Frontal cortex (tissue), 4 donors: ENCODE results near the gene DNAJB9. TPM values are rescaled to one million over a fixed set of nuclear protein-coding genes. Genes with fewer than 3 reads are reported as not detected.
"Not testable (repeated sequence)": the region's sequence is repeated elsewhere in the genome, so short reads cannot be mapped to it uniquely, and the experiment has no call there.

Experiments used
- DNase-seq, 2 donors: peaks; one replicate each; pipeline ENCODE4 v3.0.0; 2012; ENCODE audit warnings: low spot score in 2 of 2
- FAIRE-seq: peaks from 2 replicates; lab custom pipeline; 2012; peaks lifted over from hg19 to GRCh38; lab: Jason Lieb, UNC
- total RNA-seq: library from RNA; depleted of rRNA; stranded (reverse); fragments of >200 nt; gene quantifications from one replicate; pipeline ENCODE4 v1.2.3, GENCODE V29; 2014
- donor health status: control.
- donor health status: control.
- donor health status: control.

Gene DNAJB9
- 66.4 TPM for total RNA-seq

DNA sequence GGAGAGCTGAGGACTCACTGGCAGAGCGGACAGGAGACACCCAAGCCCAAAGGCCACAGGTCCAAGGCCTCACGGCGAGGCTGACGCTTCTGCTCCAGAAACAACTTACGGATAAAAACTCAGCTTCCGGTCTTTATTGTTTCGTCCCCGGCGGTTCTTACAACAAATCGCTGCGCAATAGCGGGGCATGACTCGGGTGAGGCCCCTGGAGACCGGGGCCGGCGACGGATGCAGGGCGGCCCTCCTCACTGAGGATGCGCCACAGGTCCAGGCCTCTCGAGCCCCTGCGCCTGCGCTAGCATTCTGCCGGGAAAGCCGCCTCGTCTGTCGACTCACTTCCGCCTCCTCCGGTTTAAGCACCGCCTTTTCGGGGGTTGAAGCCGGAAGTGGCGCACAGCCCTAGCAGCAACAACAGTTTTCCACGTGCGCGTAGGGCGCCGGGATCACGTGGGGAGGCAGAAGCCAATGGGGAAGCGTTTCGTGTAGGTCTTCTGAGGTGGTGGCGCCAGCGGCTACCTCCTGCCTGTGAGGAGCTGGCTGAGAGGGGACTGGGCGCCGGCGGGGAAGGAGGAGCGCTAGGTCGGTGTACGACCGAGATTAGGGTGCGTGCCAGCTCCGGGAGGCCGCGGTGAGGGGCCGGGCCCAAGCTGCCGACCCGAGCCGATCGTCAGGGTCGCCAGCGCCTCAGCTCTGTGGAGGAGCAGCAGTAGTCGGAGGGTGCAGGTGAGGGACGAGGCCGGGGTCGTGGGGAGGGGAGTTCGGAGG, at the start of gene DNAJB9, which contains the start of gene THAP5:
Gene DNAJB9, plus strand, starts transcription at position 494 of the 765 bp plus-strand sequence. CDS start 1,853 bp downstream, outside the sequence.
Gene THAP5, minus strand, starts transcription at position 326 of the 765 bp plus-strand sequence. Its CDS starts 137 bp downstream, at position 189.
- peak; percentile 76 for FAIRE-seq

DNA sequence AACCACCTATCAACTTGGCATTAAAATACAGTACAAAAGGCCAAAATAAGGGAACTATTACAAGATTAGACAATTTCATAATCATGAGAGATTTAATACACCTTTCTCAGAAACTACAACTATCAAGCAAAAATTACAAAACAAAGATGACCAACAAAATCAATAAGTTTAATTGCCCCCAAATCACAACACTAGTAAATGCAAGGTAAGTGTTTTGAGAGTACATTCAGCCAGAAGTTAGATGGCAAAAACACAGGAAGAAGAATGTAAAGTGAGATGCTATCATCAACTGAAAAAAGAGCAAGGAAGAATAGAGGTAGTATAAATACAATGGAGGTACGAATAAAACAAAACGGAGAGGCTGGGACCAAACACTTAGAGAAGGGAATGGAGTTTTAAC, 46.9 kb upstream of the DNAJB9 start:
- FAIRE-seq (no peak), DNase-seq (no peak)

More for the DNA sequence above, at the start of gene DNAJB9, which contains the start of gene THAP5:
- DNase-seq, result peak; percentile 92 to 96

DNA sequence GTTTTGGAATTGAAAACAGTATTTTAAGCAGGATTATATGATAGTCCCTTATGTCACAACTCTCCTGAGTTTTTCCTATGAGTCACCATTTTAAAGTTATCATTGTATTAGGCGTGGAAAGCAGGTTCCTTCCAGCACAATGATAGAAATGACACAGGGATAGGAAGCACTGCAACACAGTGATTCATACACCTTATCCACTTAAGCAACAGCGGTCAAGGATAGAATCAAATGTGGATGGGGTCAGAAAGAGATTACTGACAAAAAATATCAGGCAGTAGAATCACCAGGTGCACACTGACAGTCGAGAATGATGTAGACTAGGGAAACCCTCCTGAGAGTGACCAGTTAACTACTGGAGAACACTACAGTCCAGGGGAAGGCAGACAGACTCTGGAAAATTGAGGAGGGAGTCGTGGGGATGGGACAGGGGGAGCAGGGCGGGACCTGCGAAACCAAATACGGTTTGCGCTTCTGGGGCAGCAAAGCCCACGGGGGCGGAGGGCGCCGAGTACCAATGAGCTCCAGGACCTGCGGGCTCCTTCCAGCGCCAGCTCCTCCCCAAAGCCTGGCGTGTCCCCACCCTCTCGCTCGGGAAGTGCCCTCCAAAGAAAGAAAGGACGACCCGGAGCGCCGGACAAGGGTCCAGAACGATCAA, 44.2 kb upstream of the DNAJB9 start:
- FAIRE-seq, result no peak

DNA sequence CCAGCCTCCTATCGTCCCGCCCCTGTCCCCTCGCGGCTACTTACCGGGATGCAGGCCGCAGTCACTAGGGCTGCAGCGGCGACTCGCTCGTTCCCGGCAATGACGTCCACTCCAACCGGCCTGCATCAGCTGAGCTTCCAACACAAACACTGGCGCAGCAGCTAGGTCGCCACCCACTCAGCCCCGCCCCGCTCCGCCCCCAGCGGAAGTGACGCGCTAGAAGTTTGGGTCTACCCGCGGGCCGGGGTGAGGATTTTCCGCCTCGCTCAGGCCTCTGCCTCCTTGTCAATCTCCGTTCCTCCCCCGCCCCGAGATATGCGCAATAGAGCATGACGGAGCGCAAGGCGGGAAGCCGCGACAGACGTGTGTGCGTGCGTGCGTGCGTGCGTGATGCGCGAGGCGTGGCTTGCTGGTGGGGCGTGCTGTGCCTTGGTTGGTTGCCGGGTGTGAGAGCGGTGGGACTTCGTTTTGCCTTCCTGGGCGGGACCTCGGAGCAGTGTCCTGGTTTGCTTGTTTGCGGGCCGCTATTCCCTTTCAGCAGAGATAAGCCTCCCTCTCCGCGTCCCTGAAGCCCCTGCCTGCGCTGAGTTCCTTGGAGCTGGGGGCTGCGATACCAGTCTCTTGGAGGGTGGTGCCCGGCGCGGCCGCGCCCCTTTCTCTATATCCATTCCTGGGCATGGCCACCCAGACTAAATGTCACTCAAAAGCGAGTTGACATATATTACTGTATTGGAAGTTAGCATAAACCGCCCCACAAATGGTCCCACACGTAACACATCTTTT, 43.5 kb upstream of the DNAJB9 start, which contains the start of gene PNPLA8:
Gene PNPLA8, minus strand, starts transcription at position 151 of the 783 bp plus-strand sequence. CDS start 10,644 bp downstream, outside the sequence.
- FAIRE-seq, result peak; percentile 96
- peak; percentile 87 to 93 for DNase-seq

More for the DNA sequence above, 44.2 kb upstream of the DNAJB9 start:
- peak in 1 of 2 donors; percentile 30 for DNase-seq

DNA sequence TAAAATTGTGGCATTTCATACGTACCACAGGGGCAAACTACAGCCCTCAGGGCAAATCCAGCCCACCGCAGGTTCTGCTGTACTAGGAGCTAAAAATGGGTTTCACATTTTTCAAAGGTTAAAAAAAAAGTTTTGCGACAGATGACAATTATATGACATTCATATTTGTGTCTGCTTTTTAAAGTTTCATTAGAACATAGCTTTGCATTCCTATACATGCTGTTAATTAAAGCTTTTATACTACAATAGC, 43.0 kb upstream of the DNAJB9 start:
- no peak for FAIRE-seq

DNA sequence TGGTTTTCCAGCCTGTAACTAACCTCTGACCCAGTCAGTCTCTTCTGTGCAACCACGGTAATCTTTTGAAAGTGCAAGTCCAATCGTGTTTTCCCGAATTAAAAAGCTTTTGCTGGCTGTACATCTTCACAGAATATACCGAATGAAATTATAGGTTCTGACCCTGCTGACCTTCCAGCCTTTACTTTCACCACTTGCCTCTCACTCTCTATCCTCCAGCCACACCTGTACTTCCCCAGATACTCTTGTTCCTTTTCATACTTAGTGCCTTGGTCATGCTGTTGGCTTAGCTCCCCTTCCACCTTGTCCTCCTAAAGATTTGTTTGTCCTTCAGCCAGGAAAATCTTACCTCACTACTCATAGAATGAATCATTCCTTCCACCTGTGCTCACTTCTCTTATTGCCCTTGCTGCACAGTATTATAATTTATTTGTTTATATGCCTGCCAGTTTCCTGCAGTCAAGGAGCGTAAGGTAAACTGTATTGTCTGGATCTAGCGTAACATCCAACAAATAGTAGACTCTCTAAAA, 41.4 kb upstream of the DNAJB9 start:
- FAIRE-seq, result no peak
- no peak for DNase-seq

More for the DNA sequence above, 43.0 kb upstream of the DNAJB9 start:
- no peak for DNase-seq

DNA sequence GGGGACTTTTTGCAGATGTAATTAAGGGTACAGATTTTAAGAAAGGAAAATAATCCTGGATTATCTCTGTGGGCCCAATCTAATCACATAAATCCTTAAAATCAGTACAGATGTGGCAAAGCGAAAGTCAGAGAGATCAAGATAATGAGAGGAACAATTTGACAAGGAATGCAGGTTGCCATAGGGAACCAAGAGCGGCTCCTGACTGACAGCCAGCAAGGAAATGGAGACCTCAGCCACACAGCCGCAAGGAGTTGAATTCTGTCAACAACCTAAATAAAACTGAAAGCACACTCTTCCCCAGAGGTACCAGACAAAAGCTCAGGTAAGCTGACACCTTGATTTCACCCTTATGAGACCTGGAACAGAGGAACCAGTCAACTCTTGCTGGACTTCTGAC, 40.3 kb upstream of the DNAJB9 start:
- DNase-seq, result no peak
- FAIRE-seq, result no peak

DNA sequence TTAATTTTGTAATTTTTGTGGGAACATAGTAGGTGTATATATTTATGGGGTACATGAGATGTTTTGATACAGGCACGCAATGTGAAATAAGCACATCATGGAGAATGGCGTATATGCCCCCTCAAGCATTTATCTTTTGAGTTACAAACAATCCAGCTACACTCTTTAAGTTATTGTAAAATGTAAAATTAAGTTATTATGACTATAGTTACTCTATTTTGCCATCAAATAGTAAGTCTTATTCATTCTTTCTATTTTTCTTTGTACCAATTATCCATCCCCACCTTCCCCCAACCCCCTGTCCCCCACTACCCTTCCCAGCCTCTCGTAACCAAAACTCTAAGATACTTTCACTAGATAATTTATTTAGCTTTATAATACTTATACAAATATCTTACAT, 36.0 kb upstream of the DNAJB9 start:
- DNase-seq (no peak), FAIRE-seq (no peak)

DNA sequence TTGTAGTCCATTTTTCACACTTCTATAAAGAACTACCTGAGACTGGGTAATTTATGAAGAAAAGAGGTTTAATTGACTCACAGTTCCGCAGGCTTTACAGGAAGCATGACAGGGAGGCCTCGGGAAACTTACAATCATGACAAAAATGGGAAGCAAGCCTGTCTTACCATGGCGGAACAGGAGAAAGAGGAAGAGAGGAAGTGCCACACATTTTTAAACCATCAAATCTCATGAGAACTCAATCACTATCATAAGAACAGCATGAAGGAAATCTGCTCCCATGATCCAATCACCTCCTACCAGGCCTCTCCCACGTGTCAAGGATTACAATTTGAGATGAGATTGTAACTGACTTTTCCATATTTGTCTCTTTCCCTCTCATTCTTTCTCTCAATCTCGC, 34.4 kb upstream of the DNAJB9 start:
- FAIRE-seq (no peak), DNase-seq (no peak)

DNA sequence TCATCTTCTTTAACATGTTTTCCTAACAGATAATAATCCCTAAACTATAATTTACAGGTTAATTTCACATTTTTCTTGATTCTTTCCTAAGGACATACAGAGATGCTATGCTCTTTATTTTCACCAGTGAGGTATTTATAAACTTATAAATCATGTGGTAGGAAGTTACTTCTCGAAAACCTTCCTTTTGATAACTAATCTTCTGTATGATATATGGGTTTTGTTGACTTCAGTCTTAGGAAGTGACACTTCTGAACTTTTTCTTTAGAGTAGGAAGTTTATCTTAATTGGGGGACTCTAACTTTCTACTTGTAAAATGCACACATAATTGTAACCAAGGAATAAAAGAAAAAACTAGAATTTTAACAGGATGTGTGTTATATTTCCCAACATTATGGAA, 33.9 kb upstream of the DNAJB9 start:
- FAIRE-seq (no peak), DNase-seq (no peak)

DNA sequence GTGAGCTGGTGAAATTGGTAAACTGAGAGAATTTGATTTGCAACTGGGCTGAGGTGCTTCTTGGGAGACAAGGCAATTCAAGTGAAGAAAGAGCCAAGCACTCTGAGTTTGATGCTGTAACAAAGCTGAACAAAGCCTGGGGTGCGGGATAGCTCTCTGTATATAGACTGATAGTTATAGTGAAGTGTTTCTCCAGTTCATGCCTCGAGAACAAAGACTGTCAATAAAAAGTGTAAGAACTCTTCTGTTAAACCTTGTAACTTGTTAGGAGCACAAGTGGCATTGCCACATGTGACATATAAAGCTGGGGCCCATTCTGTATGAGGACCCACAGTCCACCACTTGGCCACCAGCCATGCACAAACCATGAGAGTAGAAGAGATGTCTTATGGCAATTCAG, 32.4 kb upstream of the DNAJB9 start:
- FAIRE-seq (no peak), DNase-seq (no peak)

DNA sequence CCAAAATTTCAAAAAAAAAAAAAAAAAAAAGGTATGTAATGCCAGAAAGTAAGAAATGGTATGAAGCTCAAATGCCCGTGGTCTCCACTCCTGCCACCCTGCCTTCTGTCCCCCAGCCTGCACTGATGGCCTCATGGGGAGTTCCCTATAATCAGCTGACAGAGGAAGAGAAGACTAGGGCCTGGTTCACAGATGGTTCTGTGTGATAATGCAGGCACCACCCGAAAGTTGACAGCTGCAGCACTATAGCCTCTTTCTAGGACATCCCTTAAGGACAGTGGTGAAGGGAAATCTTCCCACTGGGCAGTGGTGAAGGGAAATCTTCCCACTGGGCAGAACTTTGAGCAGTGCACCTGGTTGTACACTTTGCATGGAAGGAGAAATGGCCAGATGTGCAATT, 31.4 kb upstream of the DNAJB9 start:
- FAIRE-seq, DNase-seq: not testable (repeated sequence)

DNA sequence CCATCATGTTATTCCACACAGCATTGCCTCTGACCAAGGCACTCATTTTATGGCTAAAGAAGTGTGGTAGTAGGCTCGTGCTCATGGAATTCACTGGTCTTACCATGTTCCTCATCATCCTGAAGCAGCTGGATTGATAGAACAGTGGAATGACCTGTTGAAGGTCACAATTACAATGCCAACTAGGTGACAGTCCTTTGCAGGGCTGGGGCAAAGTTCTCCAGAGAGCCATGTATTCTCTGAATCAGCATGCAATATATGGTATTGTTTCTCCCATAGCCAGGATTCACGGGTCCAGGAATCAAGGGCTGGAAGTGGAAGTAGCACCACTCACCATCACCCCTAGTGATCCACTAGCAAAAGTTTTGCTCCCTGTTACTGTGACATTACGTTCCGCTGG, 31.0 kb upstream of the DNAJB9 start:
- DNase-seq, FAIRE-seq: not testable (repeated sequence)

DNA sequence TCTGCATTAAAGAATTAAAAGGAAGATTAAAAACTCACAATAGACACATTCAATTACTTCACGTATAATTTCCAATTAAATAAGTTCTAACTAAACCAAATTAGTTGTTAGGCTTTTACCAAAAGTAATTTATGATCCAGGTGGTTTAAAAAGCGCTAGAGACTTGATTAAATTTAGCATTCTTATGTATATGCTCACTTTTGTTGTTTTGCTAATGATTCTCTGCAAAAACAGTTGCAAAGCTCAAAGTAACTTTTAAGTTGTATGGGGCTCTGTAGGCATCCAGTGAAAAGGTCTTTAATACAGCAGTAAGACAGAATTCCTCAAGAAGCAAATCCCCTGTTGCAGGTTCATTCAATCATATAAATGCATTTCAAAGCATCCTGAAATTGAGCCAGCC, 28.2 kb upstream of the DNAJB9 start:
- FAIRE-seq, result no peak

DNA sequence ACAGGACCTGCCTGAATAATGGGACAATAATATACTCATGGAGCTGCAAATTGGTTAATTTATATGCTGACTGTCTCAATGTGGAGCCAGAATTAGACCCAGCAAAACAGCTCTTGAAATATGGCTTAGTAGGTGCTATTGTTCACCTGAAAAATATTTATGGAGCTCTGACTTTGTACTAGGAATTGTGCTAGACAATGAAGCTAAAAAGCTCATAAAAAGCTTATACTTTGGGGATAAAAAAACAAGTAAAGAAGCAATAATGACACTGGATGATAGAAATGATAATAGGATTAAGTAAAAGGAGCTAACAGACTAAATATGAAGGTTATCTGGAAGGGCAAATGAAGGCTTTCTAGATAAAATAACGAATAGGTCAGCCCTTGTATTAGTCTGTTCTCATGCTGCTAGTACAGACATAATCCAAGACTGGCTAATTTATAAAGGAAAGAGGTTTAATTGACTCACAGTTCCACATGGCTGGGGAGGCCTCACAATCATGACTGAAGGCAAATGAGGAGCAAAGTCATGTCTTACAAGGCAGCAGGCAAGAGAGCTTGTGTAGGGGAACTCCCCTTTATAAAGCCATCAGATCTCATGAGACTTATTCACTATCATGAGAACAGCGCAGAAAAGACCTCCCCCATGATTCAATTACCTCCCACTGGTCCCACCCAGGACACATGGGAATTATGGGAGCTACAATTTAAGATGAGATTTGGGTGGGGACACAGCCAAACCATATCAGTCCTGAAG, 21.4 kb upstream of the DNAJB9 start:
- DNase-seq, FAIRE-seq: not testable (repeated sequence)

More for the DNA sequence above, 28.2 kb upstream of the DNAJB9 start:
- DNase-seq, result no peak

DNA sequence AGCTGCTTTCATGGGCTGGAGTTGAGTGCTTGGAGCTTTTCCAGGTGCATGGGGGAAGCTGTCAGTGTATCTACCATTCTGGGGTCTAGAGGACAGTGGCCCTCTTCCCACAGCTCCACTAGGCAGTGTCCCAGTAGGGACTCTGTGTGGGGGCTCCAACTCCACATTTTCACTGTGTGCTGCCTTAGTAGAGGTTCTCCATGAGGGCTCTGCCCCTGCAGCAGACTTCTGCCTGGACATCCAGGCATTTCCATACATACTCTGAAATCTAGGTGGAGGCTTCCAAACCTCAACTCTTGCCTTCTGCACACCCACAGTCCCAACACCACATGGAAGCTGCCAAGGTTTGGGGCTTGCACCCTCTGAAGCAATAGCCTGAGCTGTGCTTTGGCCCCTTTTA, 13.0 kb upstream of the DNAJB9 start:
- not testable (repeated sequence) for FAIRE-seq, DNase-seq

DNA sequence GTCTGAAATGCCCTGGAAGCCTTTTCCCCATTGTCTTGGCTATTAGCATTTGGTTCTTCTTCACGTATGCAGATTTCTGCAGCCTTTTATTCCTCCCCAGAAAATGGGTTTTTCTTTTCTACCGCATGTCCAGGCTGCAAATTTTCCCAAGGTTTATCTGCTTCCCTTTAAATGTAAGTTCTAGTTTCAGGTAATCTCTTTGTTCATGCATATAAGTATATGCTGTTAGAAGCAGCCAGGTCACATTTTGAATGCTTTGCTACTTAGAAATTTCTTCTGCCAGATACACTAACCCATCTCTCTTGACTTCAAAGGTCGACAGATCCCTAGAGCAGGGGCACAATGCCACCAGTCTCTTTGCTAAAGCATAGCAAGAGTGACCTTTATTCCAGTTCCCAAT, 12.5 kb upstream of the DNAJB9 start:
- DNase-seq, result no peak
- no peak for FAIRE-seq

DNA sequence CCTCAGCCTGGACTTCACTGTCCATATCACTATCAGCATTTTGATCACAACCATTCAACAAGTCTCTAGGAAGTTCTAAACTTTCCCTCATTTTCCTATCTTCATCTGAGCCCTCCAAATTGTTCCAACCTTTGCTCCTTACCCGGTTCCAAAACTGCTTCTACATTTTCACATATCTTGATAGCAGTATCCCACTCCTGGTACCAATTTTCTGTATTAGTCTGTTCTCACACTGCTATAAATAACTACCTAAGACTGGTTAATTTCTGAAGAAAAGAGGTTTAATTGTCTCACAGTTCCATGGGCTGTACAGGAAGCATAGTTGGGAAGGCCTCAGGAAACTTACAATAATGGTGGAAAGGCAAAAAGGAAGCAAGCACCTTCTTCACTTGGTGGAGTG, 12.1 kb upstream of the DNAJB9 start:
- DNase-seq (no peak), FAIRE-seq (no peak)

DNA sequence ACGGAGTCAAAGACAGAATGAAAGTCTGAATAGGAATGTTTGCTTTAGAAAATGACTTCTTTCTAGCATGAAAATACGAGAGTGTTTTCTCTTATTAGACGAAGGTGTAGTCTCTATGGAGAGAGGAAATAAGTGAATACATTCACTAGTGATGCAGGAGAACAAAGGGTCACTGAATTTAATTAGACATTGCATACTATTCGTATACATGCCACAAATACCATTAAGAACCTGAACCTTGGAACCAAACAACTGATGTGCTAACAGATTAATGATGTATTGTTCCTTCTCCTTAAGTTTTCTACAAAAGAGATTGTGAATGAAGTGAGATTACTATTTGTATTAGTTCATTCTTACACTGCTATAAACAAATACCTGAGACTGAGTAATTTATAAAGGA, 10.4 kb upstream of the DNAJB9 start:
- DNase-seq (no peak), FAIRE-seq (no peak)
